Measurements from ENCODE around the gene NFATC1.

DNA sequence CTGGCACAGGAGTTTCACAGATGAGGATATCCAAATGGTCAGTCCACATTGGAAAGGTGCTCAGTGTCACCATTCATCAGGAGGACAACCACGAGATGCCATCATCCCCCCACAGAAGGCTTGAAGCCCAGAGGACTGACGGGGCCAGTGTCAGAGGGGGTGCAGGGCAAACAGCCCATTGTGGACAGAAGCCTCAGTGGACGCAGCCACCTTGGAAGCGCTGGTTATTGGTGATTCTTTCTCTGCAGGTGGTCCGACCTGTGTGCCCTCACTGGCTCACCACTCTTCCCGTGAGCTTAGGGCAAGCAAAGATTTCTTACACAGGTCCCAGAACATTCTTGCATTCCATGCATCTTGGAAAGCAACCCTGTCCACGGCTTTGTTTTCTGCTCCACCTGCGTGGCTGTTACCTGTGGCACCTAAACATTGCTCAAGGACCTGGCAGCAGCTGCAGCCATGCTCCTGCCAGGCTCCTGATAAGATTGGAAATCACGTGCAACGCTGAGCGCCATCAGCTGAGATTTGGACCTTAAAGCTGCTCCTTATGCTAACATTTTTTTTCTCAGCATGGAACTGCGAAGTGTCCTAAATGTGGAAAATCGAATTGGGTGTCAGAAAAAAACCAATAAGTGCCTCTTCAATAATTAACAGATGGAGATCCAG, 172.9 kb downstream of the NFATC1 start:
- TF ChIP-seq, protein P1, sequence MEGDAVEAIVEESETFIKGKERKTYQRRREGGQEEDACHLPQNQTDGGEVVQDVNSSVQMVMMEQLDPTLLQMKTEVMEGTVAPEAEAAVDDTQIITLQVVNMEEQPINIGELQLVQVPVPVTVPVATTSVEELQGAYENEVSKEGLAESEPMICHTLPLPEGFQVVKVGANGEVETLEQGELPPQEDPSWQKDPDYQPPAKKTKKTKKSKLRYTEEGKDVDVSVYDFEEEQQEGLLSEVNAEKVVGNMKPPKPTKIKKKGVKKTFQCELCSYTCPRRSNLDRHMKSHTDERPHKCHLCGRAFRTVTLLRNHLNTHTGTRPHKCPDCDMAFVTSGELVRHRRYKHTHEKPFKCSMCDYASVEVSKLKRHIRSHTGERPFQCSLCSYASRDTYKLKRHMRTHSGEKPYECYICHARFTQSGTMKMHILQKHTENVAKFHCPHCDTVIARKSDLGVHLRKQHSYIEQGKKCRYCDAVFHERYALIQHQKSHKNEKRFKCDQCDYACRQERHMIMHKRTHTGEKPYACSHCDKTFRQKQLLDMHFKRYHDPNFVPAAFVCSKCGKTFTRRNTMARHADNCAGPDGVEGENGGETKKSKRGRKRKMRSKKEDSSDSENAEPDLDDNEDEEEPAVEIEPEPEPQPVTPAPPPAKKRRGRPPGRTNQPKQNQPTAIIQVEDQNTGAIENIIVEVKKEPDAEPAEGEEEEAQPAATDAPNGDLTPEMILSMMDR (IDR thresholded peaks at IDR 0.05; ENCODE audit: low read length) = no peak
- no peak for TF ChIP-seq EZH2 (IDR thresholded peaks at IDR 0.05; ENCODE audit: borderline replicate concordance, low read length)
